Effector memory CD4-positive, alpha-beta T cell (primary cell): ENCODE data around the gene THBD.

Experiments used
- DNase-seq, 3 donors: peaks; one replicate each; pipeline ENCODE4 v3.0.0-alpha.2; 2020
- H3K27ac ChIP-seq: 2 replicates; pipeline ENCODE4 v1.7.0; 2013; ENCODE audit warnings: mild to moderate bottlenecking, low read length, moderate library complexity; ENCODE audit not compliant: insufficient read depth, poor library complexity, severe bottlenecking
- H3K27me3 ChIP-seq: replicated peaks from 2 replicates; pipeline ENCODE4 v1.7.0; 2013; ENCODE audit warnings: mild to moderate bottlenecking, low read length; ENCODE audit not compliant: insufficient read depth, control insufficient read depth, poor library complexity, severe bottlenecking
- H3K36me3 ChIP-seq: 2 replicates; pipeline ENCODE4 v1.7.0; 2013; ENCODE audit warnings: mild to moderate bottlenecking, low read length, moderate library complexity; ENCODE audit not compliant: control insufficient read depth, insufficient read depth
- H3K4me1 ChIP-seq: 2 replicates; pipeline ENCODE4 v1.7.0; 2013; ENCODE audit warnings: low read length, mild to moderate bottlenecking; ENCODE audit not compliant: control insufficient read depth, insufficient read depth, poor library complexity, severe bottlenecking
- H3K4me3 ChIP-seq: 2 replicates; pipeline ENCODE4 v1.7.0; 2013; ENCODE audit warnings: low read length, low read depth, mild to moderate bottlenecking; ENCODE audit not compliant: insufficient read depth, poor library complexity, severe bottlenecking
- H3K9me3 ChIP-seq: 2 replicates; pipeline ENCODE4 v1.7.0; 2013; ENCODE audit warnings: mild to moderate bottlenecking, low read length, moderate library complexity; ENCODE audit not compliant: control insufficient read depth

Gene THBD

GRCh38 chr20:23037017-23037481 is 12.4 kb downstream of the THBD start:
- Histone ChIP-seq H3K4me1 (no peaks in the 10 kb centered on the region), H3K27me3 (no peaks in the 10 kb centered on the region), H3K4me3 (no peak overlapping the region), H3K27ac (no peak overlapping the region), H3K9me3 (no peaks in the 10 kb centered on the region), H3K36me3 (no peaks in the 10 kb centered on the region)
- DNase-seq: no peak

GRCh38 chr20:23036371-23036770 is 13.1 kb downstream of the THBD start:
- Histone ChIP-seq H3K27me3 (no peaks in the 10 kb centered on the region), H3K9me3 (no peaks in the 10 kb centered on the region), H3K4me1 (no peaks in the 10 kb centered on the region), H3K4me3 (no peak overlapping the region), H3K27ac (no peak overlapping the region), H3K36me3 (no peaks in the 10 kb centered on the region)
- no peak for DNase-seq

- no peaks in the 10 kb centered on the region for H3K36me3 ChIP-seq
- no peaks in the 10 kb centered on the region for H3K27me3 ChIP-seq
- H3K4me3 ChIP-seq: no peak overlapping the region
- no peak overlapping the region for H3K27ac ChIP-seq
- H3K4me1 ChIP-seq: no peaks in the 10 kb centered on the region
- no peaks in the 10 kb centered on the region for H3K9me3 ChIP-seq
- no peak for DNase-seq
These were observed 13.7 kb downstream of the THBD start for GRCh38 chr20:23035731-23036130.

GRCh38 chr20:23034721-23035671 is 14.5 kb downstream of the THBD start, which contains the start of gene SSTR4:
TSS of gene SSTR4 (plus strand) at chr20:23035312. CDS start at chr20:23035484, 172 bp downstream.
- Histone ChIP-seq H3K4me1 (no peaks in the 10 kb centered on the region), H3K9me3 (no peaks in the 10 kb centered on the region), H3K27me3 (no peaks in the 10 kb centered on the region), H3K27ac (no peak within 1 kb of the TSS), H3K36me3 (no peaks in the 10 kb centered on the region), H3K4me3 (no peak within 1 kb of the TSS)
- no peak for DNase-seq

GRCh38 chr20:23033918-23034317 is 15.6 kb downstream of the THBD start:
- Histone ChIP-seq H3K27me3 (no peaks in the 10 kb centered on the region), H3K36me3 (no peaks in the 10 kb centered on the region), H3K4me3 (no peak overlapping the region), H3K9me3 (no peaks in the 10 kb centered on the region), H3K27ac (no peak overlapping the region), H3K4me1 (no peaks in the 10 kb centered on the region)
- no peak for DNase-seq

- Histone ChIP-seq H3K27me3 (no peaks in the 10 kb centered on the region), H3K9me3 (no peaks in the 10 kb centered on the region), H3K4me3 (no peak overlapping the region), H3K27ac (no peak overlapping the region), H3K36me3 (no peaks in the 10 kb centered on the region), H3K4me1 (no peaks in the 10 kb centered on the region)
- no peak for DNase-seq
These were observed 16.8 kb downstream of the THBD start for GRCh38 chr20:23032750-23033078.

GRCh38 chr20:23032056-23032749 is 17.3 kb downstream of the THBD start:
- no peaks in the 10 kb centered on the region for H3K36me3 ChIP-seq
- DNase-seq: no peak
- H3K27me3 ChIP-seq: no peaks in the 10 kb centered on the region
- H3K4me3 ChIP-seq: no peak overlapping the region
- no peaks in the 10 kb centered on the region for H3K4me1 ChIP-seq
- H3K27ac ChIP-seq: no peak overlapping the region
- H3K9me3 ChIP-seq: no peaks in the 10 kb centered on the region

GRCh38 chr20:23031346-23031745 is 18.1 kb downstream of the THBD start:
- H3K4me3 ChIP-seq: no peak overlapping the region
- no peaks in the 10 kb centered on the region for H3K27me3 ChIP-seq
- H3K4me1 ChIP-seq: no peaks in the 10 kb centered on the region
- H3K9me3 ChIP-seq: no peaks in the 10 kb centered on the region
- no peak for DNase-seq
- H3K36me3 ChIP-seq: no peaks in the 10 kb centered on the region
- no peak overlapping the region for H3K27ac ChIP-seq

GRCh38 chr20:23029324-23029723 is 20.1 kb downstream of the THBD start:
- Histone ChIP-seq H3K4me3 (no peak overlapping the region), H3K9me3 (no peaks in the 10 kb centered on the region), H3K27me3 (no peaks in the 10 kb centered on the region), H3K27ac (no peak overlapping the region), H3K36me3 (no peaks in the 10 kb centered on the region), H3K4me1 (no peaks in the 10 kb centered on the region)
- DNase-seq: no peak

- no peaks in the 10 kb centered on the region for H3K36me3 ChIP-seq
- H3K27ac ChIP-seq: no peak overlapping the region
- no peaks in the 10 kb centered on the region for H3K4me1 ChIP-seq
- no peaks in the 10 kb centered on the region for H3K27me3 ChIP-seq
- H3K9me3 ChIP-seq: no peaks in the 10 kb centered on the region
- DNase-seq: no peak
- H3K4me3 ChIP-seq: no peak overlapping the region
These were observed 21.1 kb downstream of the THBD start for GRCh38 chr20:23028392-23028791.
